Colonic mucosa (tissue), 4 donors: Measurements from ENCODE around the gene CLDN25. TPM values are rescaled to one million over a fixed set of nuclear protein-coding genes. Genes with fewer than 3 reads are reported as not detected.
A peak's percentile ranks its signal among the peaks of the same experiment; 100 is the strongest.
"Not testable (repeated sequence)": the region's sequence is repeated elsewhere in the genome, so short reads cannot be mapped to it uniquely, and the experiment has no call there.

Experiments
- DNase-seq: peaks from one replicate; pipeline ENCODE4 v3.0.0-alpha.2; 2020
- H3K27ac ChIP-seq: fragments of 200-600 bp; one replicate; pipeline ENCODE4 v1.8.0; 2021
- H3K27me3 ChIP-seq: fragments of 200-600 bp; one replicate; pipeline ENCODE4 v1.8.0; 2021
- H3K36me3 ChIP-seq: fragments of 200-600 bp; one replicate; pipeline ENCODE4 v1.8.0; 2021
- H3K4me1 ChIP-seq: fragments of 200-600 bp; one replicate; pipeline ENCODE4 v1.8.0; 2021; ENCODE audit warnings: mild to moderate bottlenecking
- H3K4me3 ChIP-seq: fragments of 200-600 bp; one replicate; pipeline ENCODE4 v1.8.0; 2021
- H3K9ac ChIP-seq, 2 donors: one replicate each; pipeline ENCODE4 v1.7.0; 2013; ENCODE audit warnings: control low read depth in 2 of 2, low read depth in 2 of 2, low read length in 2 of 2
- H3K9me3 ChIP-seq: fragments of 200-600 bp; one replicate; pipeline ENCODE4 v1.8.0; 2021
- intact Hi-C: fragments of 100-400 bp; cut with DNase I; formaldehyde crosslinking; loops from one replicate; pipeline ENCODE4 v1.14.1; 2022
- total RNA-seq, 2 donors: library from RNA; stranded (reverse); fragmentation: NEBNext Ultra II Directional in 1 of 2; extraction: Animal tissue kit (Norgen Biotek cat#: 25700) in 1 of 2; gene quantifications; one replicate each; pipeline ENCODE4 v1.2.1, GENCODE V29; 2021
- TF ChIP-seq, protein P1 (sequence below): fragments of 200-600 bp; IDR thresholded peaks from one replicate; pipeline ENCODE4 v1.8.0; 2022; ENCODE audit warnings: antibody characterized with exemption, mild to moderate bottlenecking
- donor health status: healthy.
- donor health status: DM: no; HTN: no; CAD: no.
- donor health status: DM: no; HTN: no; CAD: no.

The CLDN25 gene
- total RNA-seq, 2 donors from 2014 or later = not detected

GRCh38 chr11:113760241-113760640, 19.4 kb upstream of the CLDN25 start:
- H3K4me3 ChIP-seq = no peak overlapping the region
- H3K9ac ChIP-seq = no peak overlapping the region
- no peaks in the 10 kb centered on the region for H3K9me3 ChIP-seq
- TF ChIP-seq, protein P1, sequence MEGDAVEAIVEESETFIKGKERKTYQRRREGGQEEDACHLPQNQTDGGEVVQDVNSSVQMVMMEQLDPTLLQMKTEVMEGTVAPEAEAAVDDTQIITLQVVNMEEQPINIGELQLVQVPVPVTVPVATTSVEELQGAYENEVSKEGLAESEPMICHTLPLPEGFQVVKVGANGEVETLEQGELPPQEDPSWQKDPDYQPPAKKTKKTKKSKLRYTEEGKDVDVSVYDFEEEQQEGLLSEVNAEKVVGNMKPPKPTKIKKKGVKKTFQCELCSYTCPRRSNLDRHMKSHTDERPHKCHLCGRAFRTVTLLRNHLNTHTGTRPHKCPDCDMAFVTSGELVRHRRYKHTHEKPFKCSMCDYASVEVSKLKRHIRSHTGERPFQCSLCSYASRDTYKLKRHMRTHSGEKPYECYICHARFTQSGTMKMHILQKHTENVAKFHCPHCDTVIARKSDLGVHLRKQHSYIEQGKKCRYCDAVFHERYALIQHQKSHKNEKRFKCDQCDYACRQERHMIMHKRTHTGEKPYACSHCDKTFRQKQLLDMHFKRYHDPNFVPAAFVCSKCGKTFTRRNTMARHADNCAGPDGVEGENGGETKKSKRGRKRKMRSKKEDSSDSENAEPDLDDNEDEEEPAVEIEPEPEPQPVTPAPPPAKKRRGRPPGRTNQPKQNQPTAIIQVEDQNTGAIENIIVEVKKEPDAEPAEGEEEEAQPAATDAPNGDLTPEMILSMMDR = no peak
- no peak for DNase-seq
- peaks cover 6% of the 10 kb centered on the region for H3K36me3 ChIP-seq
- no peak overlapping the region for H3K27ac ChIP-seq
- H3K4me1 ChIP-seq = no peaks in the 10 kb centered on the region
- H3K27me3 ChIP-seq = no peaks in the 10 kb centered on the region
- intact Hi-C loops = no loop called here

GRCh38 chr11:113763040-113763439, 16.6 kb upstream of the CLDN25 start:
- H3K4me1 ChIP-seq, H3K36me3 ChIP-seq, intact Hi-C loops: not testable (repeated sequence)

GRCh38 chr11:113764527-113765219, 14.9 kb upstream of the CLDN25 start:
- Histone ChIP-seq H3K4me3 (no peak overlapping the region), H3K4me1 (no peaks in the 10 kb centered on the region), H3K9me3 (no peaks in the 10 kb centered on the region), H3K27me3 (no peaks in the 10 kb centered on the region), H3K36me3 (no peaks in the 10 kb centered on the region), H3K9ac (no peak overlapping the region), H3K27ac (no peak overlapping the region)
- no peak for DNase-seq
- TF ChIP-seq, protein P1 = no peak
- intact Hi-C loops = no loop called here

More at GRCh38 chr11:113763040-113763439, 16.6 kb upstream of the CLDN25 start:
- H3K4me3 ChIP-seq, H3K27ac ChIP-seq, H3K27me3 ChIP-seq, DNase-seq, H3K9me3 ChIP-seq, H3K9ac ChIP-seq: not testable (repeated sequence)

- Histone ChIP-seq H3K27ac (no peak overlapping the region), H3K9ac (no peak overlapping the region), H3K36me3 (no peaks in the 10 kb centered on the region), H3K9me3 (no peaks in the 10 kb centered on the region), H3K4me1 (peaks cover 6% of the 10 kb centered on the region), H3K27me3 (no peaks in the 10 kb centered on the region), H3K4me3 (no peak overlapping the region)
- TF ChIP-seq, protein P1 = no peak
- intact Hi-C loops = no loop called here
- no peak for DNase-seq
These were observed 7.6 kb upstream of the CLDN25 start for GRCh38 chr11:113771964-113772363.

DNA sequence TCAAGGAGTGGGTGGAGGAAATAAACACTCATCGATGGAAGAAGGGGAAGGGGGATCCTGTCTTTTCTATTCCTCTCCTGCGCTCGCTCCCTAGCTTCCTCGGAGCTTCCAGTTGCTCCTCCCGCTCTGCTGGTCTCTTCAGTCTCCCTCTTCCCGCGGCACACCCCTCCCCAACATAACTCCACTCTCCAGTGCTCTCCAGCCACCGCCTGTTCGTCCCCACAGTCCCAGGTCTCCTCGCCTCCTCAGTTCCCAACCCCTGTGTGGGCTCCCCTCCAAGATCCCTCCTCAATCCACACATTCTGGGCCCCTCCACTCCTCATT, 6.5 kb upstream of the CLDN25 start:
- Histone ChIP-seq H3K36me3 (no peaks in the 10 kb centered on the region), H3K9ac (peak overlapping the region; percentile 84 to 92), H3K4me1 (peaks cover 6% of the 10 kb centered on the region), H3K27me3 (no peaks in the 10 kb centered on the region), H3K27ac (peak overlapping the region; percentile 60), H3K9me3 (no peaks in the 10 kb centered on the region), H3K4me3 (peak overlapping the region; percentile 57)
- intact Hi-C loops = no loop called here
- TF ChIP-seq, protein P1 = no peak
- peak; percentile 48 for DNase-seq

GRCh38 chr11:113773416-113774173, 6.0 kb upstream of the CLDN25 start, which contains the start of gene ZW10:
ZW10 (minus strand) TSS chr11:113773692; CDS start chr11:113773666, 26 bp downstream.
- TF ChIP-seq, protein P1 = peak; percentile 85
- intact Hi-C loops = no loop called here
- H3K4me1 ChIP-seq = peaks cover 6% of the 10 kb centered on the region

More at GRCh38 chr11:113773416-113774173, 6.0 kb upstream of the CLDN25 start, which contains the start of gene ZW10:
- no peaks in the 10 kb centered on the region for H3K36me3 ChIP-seq
- peak within 1 kb of the TSS; percentile 60 for H3K27ac ChIP-seq
- H3K9ac ChIP-seq = peak within 1 kb of the TSS; percentile 84 to 92
- no peaks in the 10 kb centered on the region for H3K9me3 ChIP-seq
- H3K27me3 ChIP-seq = no peaks in the 10 kb centered on the region
- H3K4me3 ChIP-seq = peak within 1 kb of the TSS; percentile 57
- peak; percentile 96 for DNase-seq
